IPS-20b (cell line): ENCODE data around the gene RBM4.

Experiments used
- H3K27ac ChIP-seq: one replicate; pipeline ENCODE4 v1.5.1; 2013; ENCODE audit warnings: low read length
- H3K27me3 ChIP-seq: 2 replicates; pipeline ENCODE4 v1.6.1; 2013; ENCODE audit warnings: mild to moderate bottlenecking, low read length, inconsistent platforms; ENCODE audit not compliant: insufficient read depth
- H3K36me3 ChIP-seq: 2 replicates; pipeline ENCODE4 v1.6.1; 2013; ENCODE audit warnings: low read depth, mild to moderate bottlenecking, inconsistent platforms, low read length, moderate library complexity; ENCODE audit not compliant: insufficient read depth
- H3K4me1 ChIP-seq: 2 replicates; pipeline ENCODE4 v1.6.1; 2013; ENCODE audit warnings: mild to moderate bottlenecking, control low read depth, inconsistent platforms, low read length, moderate library complexity; ENCODE audit not compliant: insufficient read depth
- H3K4me3 ChIP-seq: 2 replicates; pipeline ENCODE4 v1.5.1; 2013; ENCODE audit warnings: mild to moderate bottlenecking, low read length, inconsistent platforms
- H3K9ac ChIP-seq: 2 replicates; pipeline ENCODE4 v1.6.1; 2013; ENCODE audit warnings: low read depth, mild to moderate bottlenecking, inconsistent platforms, low read length, moderate library complexity
- H3K9me3 ChIP-seq: 2 replicates; pipeline ENCODE4 v1.6.1; 2013; ENCODE audit warnings: mild to moderate bottlenecking, low read depth, low read length, inconsistent platforms; ENCODE audit not compliant: insufficient read depth

The RBM4 gene

DNA sequence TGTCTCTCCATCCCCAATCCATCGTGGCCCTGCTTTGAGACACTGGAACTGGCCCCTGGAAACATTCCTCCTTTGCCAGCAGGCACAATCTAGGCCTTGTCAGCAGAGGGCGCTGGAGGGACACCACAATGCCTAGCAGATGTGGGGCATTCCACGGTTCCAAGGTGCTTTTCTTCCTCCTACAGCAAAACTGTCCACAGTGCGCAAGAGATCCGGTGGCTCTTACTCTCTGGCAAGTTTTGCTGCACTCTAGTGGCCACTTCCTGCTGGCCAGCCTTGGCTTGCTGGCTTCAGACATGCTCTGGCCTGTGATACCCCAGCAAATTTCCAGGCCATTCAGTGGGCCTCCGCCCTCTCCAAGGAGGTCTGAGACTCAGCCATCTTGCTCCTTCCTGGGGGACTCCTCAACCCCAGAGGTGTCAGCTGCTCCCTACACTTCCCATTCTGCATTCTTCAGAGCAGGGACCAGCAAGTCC is 56.3 kb downstream of the RBM4 start:
- no peak overlapping the region for H3K4me3 ChIP-seq
- H3K4me1 ChIP-seq, result no peaks in the 10 kb centered on the region
- no peaks in the 10 kb centered on the region for H3K27me3 ChIP-seq
- H3K9me3 ChIP-seq, result no peaks in the 10 kb centered on the region
- H3K36me3 ChIP-seq, result peaks cover 93% of the 10 kb centered on the region
- H3K27ac ChIP-seq, result no peak overlapping the region
- H3K9ac ChIP-seq, result peak overlapping the region; percentile 46; the same call in 1 of the 2 replicates
